ENCODE results near the gene FRMD5. TPM values are rescaled to one million over a fixed set of nuclear protein-coding genes. Genes with fewer than 3 reads are reported as not detected.
A peak's percentile ranks its signal among the peaks of the same experiment; 100 is the strongest.
"Not testable (repeated sequence)": the region's sequence is repeated elsewhere in the genome, so short reads cannot be mapped to it uniquely, and the experiment has no call there.

Gene FRMD5
- total and polyA plus RNA-seq, 11 donors, result 12.5 to 110 (median 55.7) TPM

GRCh38 chr15:43828061-43828657 is 366.9 kb downstream of the FRMD5 start:
- Histone ChIP-seq H3K27ac (peak overlapping the region in 2 of 12 donors; percentile 25 to 41), H3K4me1 (peaks cover 0 to 42% (median 23%) of the 10 kb centered on the region in 12 donors), H3K36me3 (no peaks in the 10 kb centered on the region), H3K4me3 (peak overlapping the region in 5 of 12 donors; percentile 15 to 71 (median 55)), H3K9me3 (no peaks in the 10 kb centered on the region), H3K27me3 (no peaks in the 10 kb centered on the region)
- TF ChIP-seq CTCF (IDR thresholded peaks at IDR 0.05) (no peak), POLR2A (IDR thresholded peaks at IDR 0.05) (no peak)
- ATAC-seq (no peak), DNase-seq (no peak)
- intact Hi-C loops (cut with DNase I), result loop anchor here in 1 of 10 donors (10.0 kb wide), 1 partner anchor 63 kb away; no protein-coding TSS in a partner anchor
- 57 to 67% (median 62%) methylated on average over 6 of the region's 6 CpGs for WGBS, 4 donors

GRCh38 chr15:43826508-43827341 is 368.3 kb downstream of the FRMD5 start, which contains the start of gene WDR76:
WDR76 (plus strand) TSS chr15:43827002; CDS start chr15:43827033, 31 bp downstream.
- Histone ChIP-seq H3K27ac (peak within 1 kb of the TSS in 11 of 12 donors; percentile 3 to 85 (median 62)), H3K4me1 (peaks cover 0 to 57% (median 35%) of the 10 kb centered on the region in 12 donors), H3K27me3 (no peaks in the 10 kb centered on the region), H3K36me3 (no peaks in the 10 kb centered on the region), H3K9me3 (no peaks in the 10 kb centered on the region), H3K4me3 (peak within 1 kb of the TSS; percentile 19 to 71 (median 56))
- intact Hi-C loops (cut with DNase I), result loop anchor here in 1 of 10 donors (10.0 kb wide), 1 partner anchor 62 kb away; no protein-coding TSS in a partner anchor
- WGBS, 4 donors, result 5 to 10% (median 8%) methylated on average over 28 to 48 of the region's 48 CpGs
- TF ChIP-seq POLR2A (IDR thresholded peaks at IDR 0.05) (peak in 1 of 2 donors; percentile 26), CTCF (IDR thresholded peaks at IDR 0.05) (no peak)
- DNase-seq (peak; percentile 83 to 90 (median 85)), ATAC-seq (peak; percentile 52 to 84 (median 78))

GRCh38 chr15:43826029-43826507 is 369.0 kb downstream of the FRMD5 start:
- Histone ChIP-seq H3K9me3 (no peaks in the 10 kb centered on the region), H3K27me3 (no peaks in the 10 kb centered on the region), H3K4me1 (peaks cover 0 to 58% (median 38%) of the 10 kb centered on the region in 12 donors), H3K4me3 (peak overlapping the region in 9 of 12 donors; percentile 53 to 71 (median 56)), H3K36me3 (peaks cover 0 to 2% (median 0%) of the 10 kb centered on the region in 9 donors), H3K27ac (peak overlapping the region in 6 of 12 donors; percentile 52 to 85 (median 67))
- WGBS, 4 donors, result 95 to 97% (median 96%) methylated on average over 11 of the region's 11 CpGs
- TF ChIP-seq POLR2A (IDR thresholded peaks at IDR 0.05) (no peak), CTCF (IDR thresholded peaks at IDR 0.05) (no peak)
- no peak for ATAC-seq
- intact Hi-C loops (cut with DNase I), result loop anchor here in 1 of 10 donors (10.0 kb wide), 1 partner anchor 61 kb away; no protein-coding TSS in a partner anchor
- no peak for DNase-seq

- not testable (repeated sequence) for H3K27ac ChIP-seq, H3K27me3 ChIP-seq, H3K9me3 ChIP-seq, ATAC-seq, DNase-seq, H3K36me3 ChIP-seq
- WGBS, 4 donors, result 93 to 95% (median 95%) methylated on average over 11 of the region's 11 CpGs
- intact Hi-C loops (cut with DNase I), result loop anchor here in 2 of 10 donors (2.0 to 10.0 kb wide), 2 partner anchors 25 to 61 kb away; partner anchors contain the start of genes HYPK (in 2 of the 2) and SERINC4 (in 2 of the 2)
- H3K4me3 ChIP-seq, result peak overlapping the region in 2 of 12 donors; percentile 83 to 91
- H3K4me1 ChIP-seq, result peaks cover 0 to 58% (median 38%) of the 10 kb centered on the region in 12 donors
Observed at GRCh38 chr15:43825305-43825704, 369.8 kb downstream of the FRMD5 start.
